Suprapubic skin (tissue), 4 donors: Measurements from ENCODE around the gene PDP2. TPM values are rescaled to one million over a fixed set of nuclear protein-coding genes. Genes with fewer than 3 reads are reported as not detected.
"Not testable (repeated sequence)": the region's sequence is repeated elsewhere in the genome, so short reads cannot be mapped to it uniquely, and the experiment has no call there.

Source experiments
- DNase-seq, 2 donors: peaks; one replicate each; pipeline ENCODE4 v3.0.0-alpha.2; 2019; ENCODE audit warnings: low spot score in 2 of 2
- H3K27ac ChIP-seq: fragments of 200-600 bp; sonication (generic); one replicate; pipeline ENCODE4 v1.5.1; 2019
- H3K27me3 ChIP-seq: fragments of 200-600 bp; sonication (generic); one replicate; pipeline ENCODE4 v1.5.1; 2019
- H3K36me3 ChIP-seq: fragments of 200-600 bp; sonication (generic); one replicate; pipeline ENCODE4 v1.5.1; 2019
- H3K4me1 ChIP-seq: fragments of 200-600 bp; sonication (generic); one replicate; pipeline ENCODE4 v1.5.1; 2019
- H3K4me3 ChIP-seq: fragments of 200-600 bp; sonication (generic); one replicate; pipeline ENCODE4 v1.5.1; 2019; ENCODE audit warnings: mild to moderate bottlenecking
- H3K9me3 ChIP-seq: fragments of 200-600 bp; sonication (generic); one replicate; pipeline ENCODE4 v1.5.1; 2019
- EP300 ChIP-seq: sonication (generic); formaldehyde crosslinking; IDR thresholded peaks from one replicate; pipeline ENCODE4 v1.6.1; 2017; ENCODE audit warnings: antibody characterized with exemption
- POLR2A ChIP-seq, 2 donors: fragments of 450-650 bp; IDR thresholded peaks; one replicate each; pipeline ENCODE4 v1.6.1; 2017; ENCODE audit warnings: antibody characterized with exemption in 2 of 2, mild to moderate bottlenecking in 2 of 2, moderate library complexity in 2 of 2
- POLR2AphosphoS5 ChIP-seq, 3 donors: sonication (generic); formaldehyde crosslinking; IDR thresholded peaks; one replicate each; pipeline ENCODE4 v1.6.1; 2017; ENCODE audit warnings: antibody characterized with exemption in 3 of 3
- WGBS: methylation state at CpG from one replicate; pipeline ENCODE4 v1.1.5; 2018; 5-methylcytosine and 5-hydroxymethylcytosine counted together
- total RNA-seq, 4 donors: library from RNA; depleted of rRNA; stranded (reverse); fragments of >200 nt; gene quantifications; one replicate each; pipeline ENCODE4 v1.1.0, GENCODE V29; 2016
- TF ChIP-seq, protein P1 (sequence below), 2 donors: fragments of 200-600 bp in 1 of 2; fragments of 450-650 bp in 1 of 2; sonication (generic) in 1 of 2; IDR thresholded peaks; one replicate each; pipeline ENCODE4 v1.5.1; 2016 to 2019; ENCODE audit warnings: antibody characterized with exemption in 2 of 2, mild to moderate bottlenecking in 1 of 2, moderate library complexity in 1 of 2

Gene PDP2
- total RNA-seq, 4 donors from 2014 or later: 5.0 to 8.3 (median 6.6) TPM

DNA sequence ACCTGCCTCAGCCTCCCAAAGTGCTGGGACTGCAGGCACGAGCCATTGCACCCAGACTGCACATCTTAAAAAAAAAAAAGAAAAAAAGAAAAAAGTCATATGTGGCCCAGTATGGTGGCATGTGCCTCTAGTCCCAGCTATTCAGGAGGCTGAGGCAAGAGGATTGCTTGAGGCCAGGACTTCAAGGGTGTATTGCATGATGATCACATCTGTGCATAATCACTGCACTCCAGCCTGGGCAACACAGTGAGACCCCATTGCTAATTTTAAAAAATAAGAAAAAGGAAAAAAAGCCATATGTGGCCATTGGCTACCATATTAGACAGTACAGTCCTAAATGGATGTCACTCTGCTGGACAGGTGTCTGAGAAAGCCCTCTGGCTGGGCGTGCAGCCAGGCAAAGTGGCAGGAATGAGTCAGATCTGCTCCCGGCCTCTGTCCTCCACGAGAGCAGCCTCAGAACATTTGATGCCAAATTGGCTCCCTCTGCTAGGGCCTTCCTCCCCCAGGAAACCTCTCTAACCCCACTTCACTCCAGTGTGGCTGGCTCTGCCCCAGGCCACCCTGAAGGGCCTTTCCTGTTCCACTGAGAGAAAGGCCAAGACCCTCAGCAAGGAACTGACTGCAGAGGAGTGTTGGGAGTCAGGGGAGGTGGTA, 21.4 kb upstream of the PDP2 start:
- H3K36me3 ChIP-seq: no peaks in the 10 kb centered on the region
- WGBS: 53% methylated on average over 4 of the region's 4 CpGs
- no peak overlapping the region for H3K27ac ChIP-seq
- H3K9me3 ChIP-seq: no peaks in the 10 kb centered on the region
- H3K4me1 ChIP-seq: no peaks in the 10 kb centered on the region
- H3K4me3 ChIP-seq: no peak overlapping the region
- DNase-seq: no peak
- no peaks in the 10 kb centered on the region for H3K27me3 ChIP-seq
- no peak for TF ChIP-seq EP300
- TF ChIP-seq POLR2A (IDR thresholded peaks at IDR 0.05): no peak
- TF ChIP-seq POLR2AphosphoS5 (IDR thresholded peaks at IDR 0.05): no peak

DNA sequence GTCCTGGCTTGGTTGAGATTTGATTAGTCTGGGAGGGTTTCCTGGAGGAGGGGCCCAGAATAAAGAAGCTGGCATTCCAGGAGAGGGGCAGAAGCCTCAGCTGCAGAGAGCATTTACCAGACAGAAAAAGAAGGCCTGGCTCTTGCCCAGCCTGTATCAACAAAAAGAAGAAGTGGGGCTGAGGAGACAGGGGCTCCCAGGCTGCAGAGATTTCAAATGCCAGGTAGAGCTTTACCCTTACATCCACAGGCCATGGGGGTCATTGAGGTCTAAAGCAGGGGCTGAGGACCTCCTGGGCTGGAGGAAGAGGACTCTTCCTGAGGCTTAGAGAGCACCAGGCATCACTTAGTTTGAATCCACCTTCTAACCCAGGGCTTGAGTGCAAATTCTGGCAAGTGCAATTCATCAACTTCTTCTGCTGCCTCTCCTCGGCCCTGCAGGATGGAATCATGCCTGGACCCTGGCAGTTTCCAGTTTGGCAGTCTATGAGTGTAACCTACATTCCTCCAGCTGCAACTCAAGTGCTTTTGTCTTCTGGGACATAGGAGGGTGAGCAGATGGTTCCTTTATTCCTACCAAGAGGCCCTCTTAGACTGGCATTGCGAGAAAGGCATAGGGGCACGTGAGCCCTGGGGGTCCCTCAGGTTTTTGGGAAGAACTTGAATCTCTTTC, 20.8 kb upstream of the PDP2 start:
- H3K27me3 ChIP-seq: no peaks in the 10 kb centered on the region
- no peaks in the 10 kb centered on the region for H3K9me3 ChIP-seq
- no peak overlapping the region for H3K27ac ChIP-seq
- no peak overlapping the region for H3K4me3 ChIP-seq
- H3K36me3 ChIP-seq: no peaks in the 10 kb centered on the region
- TF ChIP-seq POLR2AphosphoS5 (IDR thresholded peaks at IDR 0.05) (no peak), EP300 (no peak), POLR2A (IDR thresholded peaks at IDR 0.05) (no peak)
- TF ChIP-seq, protein P1, sequence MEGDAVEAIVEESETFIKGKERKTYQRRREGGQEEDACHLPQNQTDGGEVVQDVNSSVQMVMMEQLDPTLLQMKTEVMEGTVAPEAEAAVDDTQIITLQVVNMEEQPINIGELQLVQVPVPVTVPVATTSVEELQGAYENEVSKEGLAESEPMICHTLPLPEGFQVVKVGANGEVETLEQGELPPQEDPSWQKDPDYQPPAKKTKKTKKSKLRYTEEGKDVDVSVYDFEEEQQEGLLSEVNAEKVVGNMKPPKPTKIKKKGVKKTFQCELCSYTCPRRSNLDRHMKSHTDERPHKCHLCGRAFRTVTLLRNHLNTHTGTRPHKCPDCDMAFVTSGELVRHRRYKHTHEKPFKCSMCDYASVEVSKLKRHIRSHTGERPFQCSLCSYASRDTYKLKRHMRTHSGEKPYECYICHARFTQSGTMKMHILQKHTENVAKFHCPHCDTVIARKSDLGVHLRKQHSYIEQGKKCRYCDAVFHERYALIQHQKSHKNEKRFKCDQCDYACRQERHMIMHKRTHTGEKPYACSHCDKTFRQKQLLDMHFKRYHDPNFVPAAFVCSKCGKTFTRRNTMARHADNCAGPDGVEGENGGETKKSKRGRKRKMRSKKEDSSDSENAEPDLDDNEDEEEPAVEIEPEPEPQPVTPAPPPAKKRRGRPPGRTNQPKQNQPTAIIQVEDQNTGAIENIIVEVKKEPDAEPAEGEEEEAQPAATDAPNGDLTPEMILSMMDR (IDR thresholded peaks at IDR 0.05): no peak
- H3K4me1 ChIP-seq: no peaks in the 10 kb centered on the region
- DNase-seq: no peak
- 80% methylated on average over 3 of the region's 3 CpGs for WGBS

GRCh38 chr16:66862023-66862520, 18.2 kb upstream of the PDP2 start:
- no peaks in the 10 kb centered on the region for H3K4me1 ChIP-seq
- DNase-seq: peak in 1 of 2 donors; percentile 31
- no peak for TF ChIP-seq EP300
- TF ChIP-seq, protein P1 (IDR thresholded peaks at IDR 0.05): no peak
- TF ChIP-seq POLR2A (IDR thresholded peaks at IDR 0.05): no peak
- TF ChIP-seq POLR2AphosphoS5 (IDR thresholded peaks at IDR 0.05): no peak
- no peaks in the 10 kb centered on the region for H3K9me3 ChIP-seq
- no peak overlapping the region for H3K27ac ChIP-seq
- H3K4me3 ChIP-seq: no peak overlapping the region
- no peaks in the 10 kb centered on the region for H3K27me3 ChIP-seq
- no peaks in the 10 kb centered on the region for H3K36me3 ChIP-seq
- 91% methylated on average over 7 of the region's 8 CpGs for WGBS

- no peaks in the 10 kb centered on the region for H3K9me3 ChIP-seq
- peaks cover 5% of the 10 kb centered on the region for H3K4me1 ChIP-seq
- H3K27me3 ChIP-seq: no peaks in the 10 kb centered on the region
- TF ChIP-seq POLR2AphosphoS5 (IDR thresholded peaks at IDR 0.05) (no peak), POLR2A (IDR thresholded peaks at IDR 0.05) (no peak), EP300 (no peak)
- TF ChIP-seq, protein P1 (IDR thresholded peaks at IDR 0.05): no peak
- no peak for DNase-seq
- no peaks in the 10 kb centered on the region for H3K36me3 ChIP-seq
- H3K27ac ChIP-seq: no peak overlapping the region
- no peak overlapping the region for H3K4me3 ChIP-seq
Observed at GRCh38 chr16:66863707-66864106, 16.6 kb upstream of the PDP2 start.

DNA sequence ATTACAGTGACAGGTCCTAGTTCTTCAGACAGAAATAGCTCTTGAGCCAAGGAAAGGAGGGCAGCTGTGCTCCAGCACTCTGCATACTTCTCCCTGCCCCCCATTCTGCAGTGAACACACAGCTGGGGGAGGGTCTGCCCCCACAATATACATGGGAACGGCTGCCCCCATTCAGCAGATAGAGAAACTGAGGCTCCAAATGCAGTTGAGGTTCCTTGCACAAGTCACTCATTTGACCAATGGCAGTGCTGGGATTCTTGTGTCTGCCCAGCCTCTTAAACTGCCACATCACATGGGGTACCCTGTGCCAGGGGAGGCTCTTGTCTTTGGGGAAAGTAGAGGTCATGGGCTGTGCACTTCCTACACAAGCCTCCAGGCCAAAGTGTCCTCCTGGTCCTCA, 10.9 kb upstream of the PDP2 start:
- Histone ChIP-seq H3K27ac (no peak overlapping the region), H3K27me3 (no peaks in the 10 kb centered on the region), H3K36me3 (no peaks in the 10 kb centered on the region), H3K4me1 (peaks cover 16% of the 10 kb centered on the region), H3K9me3 (no peaks in the 10 kb centered on the region), H3K4me3 (no peak overlapping the region)
- DNase-seq: no peak
- 90% methylated on average over 1 of the region's 1 CpG for WGBS
- TF ChIP-seq, protein P1 (IDR thresholded peaks at IDR 0.05): no peak
- no peak for TF ChIP-seq POLR2AphosphoS5 (IDR thresholded peaks at IDR 0.05)
- no peak for TF ChIP-seq EP300
- TF ChIP-seq POLR2A (IDR thresholded peaks at IDR 0.05): no peak

GRCh38 chr16:66871363-66871762, 9.0 kb upstream of the PDP2 start:
- H3K4me3 ChIP-seq, H3K27me3 ChIP-seq, DNase-seq, H3K36me3 ChIP-seq, H3K27ac ChIP-seq, H3K9me3 ChIP-seq: not testable (repeated sequence)
- H3K4me1 ChIP-seq: peaks cover 16% of the 10 kb centered on the region
- WGBS: 92% methylated on average over 2 of the region's 2 CpGs
